GM19099 (cell line): ENCODE measurements around the gene PCNX3.

Source experiments
- POLR2A ChIP-seq: IDR thresholded peaks from 3 replicates; pipeline ENCODE4 v1.6.1; 2011; ENCODE audit warnings: low read depth; ENCODE audit not compliant: insufficient read length; ENCODE audit errors: extremely low read depth

The PCNX3 gene

GRCh38 chr11:65634905-65635731, 19.5 kb downstream of the PCNX3 start:
- TF ChIP-seq POLR2A, result no peak

- TF ChIP-seq POLR2A, result no peak
These were observed 20.8 kb downstream of the PCNX3 start for GRCh38 chr11:65636108-65637031.

GRCh38 chr11:65637032-65637557, 21.5 kb downstream of the PCNX3 start:
- no peak for TF ChIP-seq POLR2A

GRCh38 chr11:65637794-65638419, 22.3 kb downstream of the PCNX3 start, which contains the start of gene SIPA1:
SIPA1 (plus strand) TSS chr11:65638101; CDS start chr11:65640922, 2,821 bp downstream.
- TF ChIP-seq POLR2A, result peak; percentile 85

GRCh38 chr11:65639623-65640482, 24.3 kb downstream of the PCNX3 start:
- TF ChIP-seq POLR2A, result peak; percentile 76

GRCh38 chr11:65640483-65641296, 25.1 kb downstream of the PCNX3 start:
- TF ChIP-seq POLR2A, result peak; percentile 31

GRCh38 chr11:65641297-65642013, 25.9 kb downstream of the PCNX3 start:
- no peak for TF ChIP-seq POLR2A

- TF ChIP-seq POLR2A, result no peak
These were observed 26.6 kb downstream of the PCNX3 start for GRCh38 chr11:65642014-65642671.

GRCh38 chr11:65643971-65644370, 28.4 kb downstream of the PCNX3 start:
- no peak for TF ChIP-seq POLR2A

GRCh38 chr11:65644837-65645236, 29.3 kb downstream of the PCNX3 start:
- no peak for TF ChIP-seq POLR2A

GRCh38 chr11:65645710-65646109, 30.1 kb downstream of the PCNX3 start:
- TF ChIP-seq POLR2A, result no peak
